Measurements from ENCODE around the gene SLC9B2. TPM values are rescaled to one million over a fixed set of nuclear protein-coding genes. Genes with fewer than 3 reads are reported as not detected.

The SLC9B2 gene
- total RNA-seq, 2 donors from 2014 or later = 1.3 to 2.9 TPM

Other genes with a start within 250 kb of the SLC9B2 start
- gene UBE2D3, start 249.2 kb downstream of the SLC9B2 start, total RNA-seq = 100 to 1,000 TPM; 290 to 346 TPM
- gene CISD2, start 207.8 kb downstream of the SLC9B2 start, total RNA-seq = 10 to 100 TPM; 30.7 to 41.5 TPM
- not detected for gene SLC9B1, start 57.1 kb downstream of the SLC9B2 start, total RNA-seq
- 10 to 100 TPM; 14.0 to 35.3 TPM for gene BDH2, start 23.1 kb upstream of the SLC9B2 start, total RNA-seq
- gene CENPE, start 121.6 kb upstream of the SLC9B2 start, total RNA-seq = 10 to 100 TPM in 1 of 2 donors, 1 to 10 TPM in 1; 9.8 to 23.2 TPM